Kidney tubule cell (primary cell): Measurements from ENCODE around the gene SEPTIN5.

Experiments
- DNase-seq: peaks from one replicate; pipeline ENCODE4 v3.0.0-alpha.2; 2018; ENCODE audit warnings: low spot score

The SEPTIN5 gene

DNA sequence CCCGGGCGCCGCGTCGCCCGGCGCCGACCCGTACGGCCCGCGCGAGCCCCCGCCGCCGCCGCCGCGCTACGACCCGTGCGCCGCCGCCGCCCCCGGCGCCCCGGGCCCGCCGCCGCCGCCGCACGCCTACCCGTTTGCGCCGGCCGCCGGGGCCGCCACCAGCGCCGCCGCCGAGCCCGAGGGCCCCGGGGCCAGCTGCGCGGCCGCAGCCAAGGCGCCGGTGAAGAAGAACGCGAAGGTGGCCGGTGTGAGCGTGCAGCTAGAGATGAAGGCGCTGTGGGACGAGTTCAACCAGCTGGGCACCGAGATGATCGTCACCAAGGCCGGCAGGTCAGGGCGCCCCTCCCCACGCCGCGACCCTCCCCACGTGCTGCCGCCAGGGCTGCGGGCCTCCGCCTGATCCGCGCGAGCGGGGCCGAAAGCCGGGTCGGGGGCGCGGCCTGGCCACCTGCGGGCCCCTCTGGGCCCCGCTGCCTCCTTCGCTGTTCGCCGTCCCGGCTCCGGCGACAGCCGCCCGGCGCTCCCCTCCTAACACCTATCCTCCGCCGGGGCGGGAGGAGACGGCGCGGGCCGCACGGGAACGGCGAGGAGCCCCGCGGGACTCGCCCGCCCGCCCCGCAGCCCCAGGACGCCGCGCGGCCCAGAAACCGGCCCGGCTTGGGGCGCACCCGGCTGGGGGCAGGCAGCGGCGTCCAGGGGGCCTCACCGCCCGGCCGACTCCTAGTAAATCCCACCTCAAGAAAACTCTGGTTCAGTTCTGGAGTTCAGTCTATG is 46.8 kb downstream of the SEPTIN5 start:
- DNase-seq = no peak

DNA sequence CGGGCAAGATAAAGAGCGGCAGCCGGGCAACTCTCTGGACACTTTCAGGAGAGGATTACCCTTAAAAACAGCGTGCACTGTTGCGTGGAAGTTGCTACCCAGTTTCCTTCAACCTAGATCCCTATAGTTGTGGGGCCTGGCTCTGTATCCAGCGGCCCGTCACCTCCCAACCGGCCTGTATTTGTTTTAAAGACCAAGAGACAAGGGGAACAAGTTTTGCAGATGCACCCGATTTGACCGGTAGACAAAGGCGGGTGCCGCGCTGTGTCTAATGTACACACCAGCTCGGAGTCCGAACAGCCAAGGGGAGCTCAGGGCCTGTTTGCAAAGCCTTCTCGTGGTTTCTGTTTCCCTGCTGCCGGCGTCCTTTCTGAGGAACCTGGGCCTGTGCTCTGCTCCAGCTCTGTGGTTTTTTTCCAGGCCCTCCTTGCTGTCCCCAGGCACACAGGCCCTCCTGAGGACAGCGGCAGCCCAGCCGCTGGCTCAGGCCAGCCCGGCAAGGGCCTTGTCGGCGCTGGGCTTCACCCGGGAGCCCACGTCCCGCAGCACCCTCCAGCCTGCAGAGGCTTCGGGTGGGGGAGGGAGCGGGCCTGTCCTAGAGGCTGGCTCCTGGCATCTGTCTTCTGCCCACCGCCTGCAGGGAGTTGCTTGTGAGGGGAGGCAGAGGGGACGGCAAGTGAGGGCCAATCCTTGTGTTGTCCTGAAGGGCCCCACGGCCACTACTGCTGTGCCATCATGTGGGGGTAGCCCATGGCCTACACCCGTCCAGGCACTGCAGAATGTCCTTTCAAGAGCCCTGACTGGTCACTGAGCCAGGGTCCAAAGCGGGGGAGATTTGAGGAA is 47.6 kb downstream of the SEPTIN5 start:
- no peak for DNase-seq

DNA sequence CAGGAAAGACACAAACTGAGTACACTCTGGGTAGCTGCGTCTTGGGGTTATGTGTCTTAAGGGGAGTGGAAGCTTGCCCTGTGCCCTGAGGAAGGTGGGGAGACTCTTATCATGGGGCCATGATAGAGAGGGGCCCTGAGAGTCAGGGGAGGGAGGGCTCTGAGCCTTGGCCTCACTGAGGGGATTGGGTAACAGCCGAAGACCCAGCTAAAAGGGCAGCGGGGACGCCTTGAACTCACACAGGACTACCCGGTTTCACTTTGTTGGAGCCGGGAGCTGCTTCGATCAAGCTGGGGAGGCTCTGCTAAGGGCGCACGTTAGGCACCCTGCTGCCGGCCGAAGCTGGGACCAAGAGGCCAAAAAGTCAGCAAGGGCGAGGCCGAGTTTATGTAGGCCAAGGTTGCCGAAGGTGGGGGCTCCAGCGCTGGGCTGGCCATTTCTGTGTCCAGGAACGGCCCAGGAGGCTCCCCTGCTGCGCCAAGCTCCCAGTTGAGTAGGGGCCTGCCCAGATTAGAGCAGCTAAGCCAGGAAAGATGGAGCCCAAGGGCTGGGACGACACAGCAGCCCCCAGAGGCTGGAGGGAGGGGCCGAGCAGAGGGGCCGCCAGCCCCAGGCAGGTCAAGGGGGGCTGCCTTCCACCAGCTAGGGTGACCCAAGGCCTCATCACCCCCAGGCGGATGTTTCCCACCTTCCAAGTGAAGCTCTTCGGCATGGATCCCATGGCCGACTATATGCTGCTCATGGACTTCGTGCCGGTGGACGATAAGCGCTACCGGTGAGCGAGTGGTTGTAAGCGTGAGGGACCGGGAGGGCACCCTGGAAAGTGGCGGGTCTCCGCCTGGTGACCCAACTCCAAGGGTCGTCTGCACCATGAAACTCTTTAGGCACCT is 48.5 kb downstream of the SEPTIN5 start:
- no peak for DNase-seq

DNA sequence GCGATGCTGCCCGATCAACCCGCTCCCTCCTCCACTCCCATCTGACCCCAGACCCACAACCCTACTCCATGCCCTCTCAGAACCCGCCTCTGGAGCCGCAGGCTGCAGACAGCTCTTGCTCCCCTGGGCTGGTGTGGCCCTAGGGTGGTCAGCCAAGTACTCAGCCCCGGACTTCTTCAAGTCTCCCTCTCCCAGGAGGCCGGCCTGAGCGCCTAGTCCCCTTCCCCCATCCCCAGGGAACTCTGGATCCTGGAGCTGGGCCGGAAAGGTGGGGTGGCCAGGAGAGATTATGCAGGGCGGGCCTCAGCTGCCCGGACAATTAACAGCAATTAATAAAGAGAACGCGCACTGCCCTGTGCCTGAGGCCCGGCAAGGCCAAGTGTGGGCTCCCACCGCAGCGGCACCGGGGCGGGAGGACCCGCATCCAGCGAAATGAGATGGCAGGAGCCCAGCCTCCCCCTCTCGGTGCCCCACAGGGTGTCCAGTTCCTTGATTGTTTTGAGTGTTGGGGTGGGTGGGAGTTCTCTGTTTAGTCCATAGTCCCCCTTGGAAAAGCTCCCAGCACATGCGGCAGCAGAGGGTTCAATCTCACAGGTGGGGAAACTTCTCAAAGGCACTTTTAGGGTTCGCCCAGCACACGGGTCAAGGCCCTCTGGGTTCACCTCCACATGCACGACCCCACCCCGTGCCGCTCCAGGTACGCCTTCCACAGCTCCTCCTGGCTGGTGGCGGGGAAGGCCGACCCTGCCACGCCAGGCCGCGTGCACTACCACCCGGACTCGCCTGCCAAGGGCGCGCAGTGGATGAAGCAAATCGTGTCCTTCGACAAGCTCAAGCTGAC is 49.4 kb downstream of the SEPTIN5 start:
- DNase-seq = no peak

DNA sequence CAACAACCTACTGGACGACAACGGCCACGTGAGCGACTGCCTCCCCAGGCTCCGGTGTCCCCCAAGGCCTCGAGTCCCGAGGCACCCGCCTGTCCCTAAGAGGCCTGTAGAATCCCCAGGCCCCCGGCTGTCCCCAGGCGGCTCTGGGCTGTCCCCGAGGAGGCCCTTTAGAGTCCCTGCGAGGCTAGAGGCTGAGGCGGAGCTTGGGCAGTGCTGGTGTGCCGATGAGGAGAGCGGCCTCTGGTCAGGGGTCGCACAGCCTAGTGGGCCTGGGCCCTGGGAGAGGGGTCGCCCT is 49.9 kb downstream of the SEPTIN5 start:
- DNase-seq = no peak

DNA sequence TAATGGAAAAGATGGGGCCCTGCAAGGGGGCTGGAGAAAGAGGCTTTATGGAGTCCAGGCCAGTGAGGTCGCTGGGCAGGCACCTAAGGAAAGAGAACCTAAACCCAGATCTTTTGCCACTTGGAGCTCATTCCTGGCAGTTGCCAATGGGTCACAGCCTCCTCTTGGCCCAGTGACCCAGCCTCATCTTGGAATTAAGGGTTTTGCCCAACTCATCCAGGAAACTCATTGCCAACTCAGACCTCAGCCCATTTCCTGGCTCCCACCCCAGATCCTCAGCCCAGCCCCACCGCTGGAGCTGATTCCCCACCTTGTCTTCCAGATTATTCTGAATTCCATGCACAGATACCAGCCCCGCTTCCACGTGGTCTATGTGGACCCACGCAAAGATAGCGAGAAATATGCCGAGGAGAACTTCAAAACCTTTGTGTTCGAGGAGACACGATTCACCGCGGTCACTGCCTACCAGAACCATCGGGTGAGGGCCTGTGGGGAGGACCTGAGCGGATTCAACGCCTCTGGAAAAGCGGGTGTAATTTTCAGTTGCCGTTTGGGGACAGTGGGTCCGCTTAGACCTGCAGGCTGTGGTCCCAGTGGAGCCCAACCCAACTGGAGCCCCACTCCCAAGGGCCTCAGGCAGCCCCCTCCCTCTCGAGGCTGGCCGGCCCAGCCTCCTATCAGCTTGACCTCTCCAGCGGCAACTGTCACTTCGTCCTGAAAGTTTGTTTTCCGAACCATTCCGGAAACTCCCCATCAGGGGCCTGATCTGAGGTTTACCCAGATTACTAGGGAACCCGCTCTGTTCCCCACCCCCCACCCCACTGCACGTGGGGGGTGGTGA is 50.6 kb downstream of the SEPTIN5 start:
- DNase-seq = no peak

DNA sequence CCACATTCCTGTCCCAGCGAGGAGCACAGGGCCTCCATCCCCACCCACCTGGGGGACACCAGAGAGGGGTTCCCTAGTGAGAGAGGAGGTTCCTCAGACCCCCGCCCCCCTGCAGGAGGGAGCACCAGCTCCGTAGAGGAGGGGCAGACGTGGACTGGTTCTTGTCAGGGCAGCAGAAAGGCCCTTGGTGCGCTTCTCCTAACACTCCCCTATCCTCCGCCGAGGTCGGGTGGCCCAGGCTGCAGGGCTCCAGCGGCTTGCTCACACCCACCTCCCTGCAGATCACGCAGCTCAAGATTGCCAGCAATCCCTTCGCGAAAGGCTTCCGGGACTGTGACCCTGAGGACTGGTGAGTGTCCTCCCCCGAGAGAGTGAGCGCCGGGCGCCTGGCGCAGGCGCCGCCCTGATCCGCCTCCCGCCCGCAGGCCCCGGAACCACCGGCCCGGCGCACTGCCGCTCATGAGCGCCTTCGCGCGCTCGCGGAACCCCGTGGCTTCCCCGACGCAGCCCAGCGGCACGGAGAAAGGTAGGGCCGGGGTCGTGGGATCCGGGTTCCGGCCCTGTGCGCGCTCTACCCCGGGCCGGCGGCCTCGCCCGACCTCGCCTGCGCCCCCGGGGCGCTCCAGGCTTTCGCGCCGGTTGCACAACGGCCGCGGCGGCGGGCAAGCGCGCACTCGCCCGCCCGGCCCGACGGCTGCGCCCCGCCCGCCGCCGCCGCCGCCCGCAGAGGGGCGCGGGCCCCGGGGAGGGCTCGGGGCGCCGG is 51.4 kb downstream of the SEPTIN5 start:
- no peak for DNase-seq

DNA sequence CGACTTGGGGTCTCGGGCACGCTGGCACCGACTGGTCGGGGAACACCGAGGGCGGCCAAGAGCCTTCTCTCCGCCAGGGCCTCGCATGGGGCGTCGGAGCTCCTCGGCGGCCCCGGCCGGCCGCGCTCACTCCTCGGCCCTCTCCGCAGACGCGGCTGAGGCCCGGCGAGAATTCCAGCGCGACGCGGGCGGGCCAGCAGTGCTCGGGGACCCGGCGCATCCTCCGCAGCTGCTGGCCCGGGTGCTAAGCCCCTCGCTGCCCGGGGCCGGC is 51.9 kb downstream of the SEPTIN5 start:
- DNase-seq = no peak

- peak; percentile 25 for DNase-seq
Observed at GRCh38 chr22:19766511-19767426, 52.5 kb downstream of the SEPTIN5 start.

DNA sequence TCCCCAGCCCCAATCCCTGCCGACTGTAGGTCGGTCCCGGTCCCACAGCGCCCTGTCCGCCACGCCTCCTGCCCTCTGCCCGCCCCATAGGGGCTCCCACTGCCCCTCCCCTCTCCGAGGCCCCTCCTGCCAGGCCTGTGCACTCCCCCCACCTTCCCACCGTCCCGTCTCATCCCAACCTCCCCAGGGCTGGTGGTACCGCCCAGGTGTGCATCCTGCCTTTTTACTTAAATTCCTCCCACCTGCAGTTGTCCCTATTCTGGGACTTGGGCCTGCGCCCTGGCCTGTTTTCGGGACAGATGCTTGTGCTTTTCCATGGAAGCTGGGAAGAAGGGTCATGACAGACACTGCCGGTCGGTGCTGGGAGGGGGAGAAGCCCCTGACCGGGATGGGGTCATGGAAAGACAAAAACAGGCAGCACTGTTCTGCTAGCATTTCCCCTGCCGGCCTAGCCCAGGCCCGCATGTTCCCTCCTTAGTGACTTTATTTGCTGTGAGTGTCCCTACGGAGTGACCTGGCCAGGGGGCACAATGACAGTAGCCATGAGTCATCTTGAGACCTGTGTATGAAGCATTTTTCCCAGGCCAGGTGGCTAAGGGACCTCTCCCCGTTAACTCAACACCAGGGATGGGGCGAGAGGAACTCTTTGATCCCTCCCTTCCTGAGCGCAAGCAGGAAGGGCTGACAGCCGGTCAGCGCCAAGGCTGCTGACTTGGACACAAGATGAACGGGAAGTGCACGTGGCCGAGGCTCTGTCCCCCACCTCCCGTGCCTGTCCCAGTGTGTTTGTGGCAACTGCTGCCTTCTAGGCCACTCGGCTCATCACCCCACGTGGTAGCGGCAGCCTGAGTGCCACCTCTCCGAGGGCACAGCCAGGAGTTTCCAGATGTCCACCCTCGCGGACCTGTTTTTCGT is 53.4 kb downstream of the SEPTIN5 start:
- DNase-seq = peak; percentile 10

- DNase-seq = no peak
Observed at GRCh38 chr22:19769393-19769715, 55.1 kb downstream of the SEPTIN5 start.

GRCh38 chr22:19770349-19771220 is 56.3 kb downstream of the SEPTIN5 start:
- no peak for DNase-seq

- no peak for DNase-seq
Observed at GRCh38 chr22:19772422-19772672, 58.0 kb downstream of the SEPTIN5 start.
